ENCODE measurements around the gene LIPA. TPM values are rescaled to one million over a fixed set of nuclear protein-coding genes. Genes with fewer than 3 reads are reported as not detected.

LIPA gene
- polyA plus RNA-seq (2011; rRNA removed) (48.8 and 51.6 TPM in 2 replicates), polyA minus RNA-seq (2011; rRNA and poly(A)+ RNA removed) (17.6 and 26.0 TPM in 2 replicates)

DNA sequence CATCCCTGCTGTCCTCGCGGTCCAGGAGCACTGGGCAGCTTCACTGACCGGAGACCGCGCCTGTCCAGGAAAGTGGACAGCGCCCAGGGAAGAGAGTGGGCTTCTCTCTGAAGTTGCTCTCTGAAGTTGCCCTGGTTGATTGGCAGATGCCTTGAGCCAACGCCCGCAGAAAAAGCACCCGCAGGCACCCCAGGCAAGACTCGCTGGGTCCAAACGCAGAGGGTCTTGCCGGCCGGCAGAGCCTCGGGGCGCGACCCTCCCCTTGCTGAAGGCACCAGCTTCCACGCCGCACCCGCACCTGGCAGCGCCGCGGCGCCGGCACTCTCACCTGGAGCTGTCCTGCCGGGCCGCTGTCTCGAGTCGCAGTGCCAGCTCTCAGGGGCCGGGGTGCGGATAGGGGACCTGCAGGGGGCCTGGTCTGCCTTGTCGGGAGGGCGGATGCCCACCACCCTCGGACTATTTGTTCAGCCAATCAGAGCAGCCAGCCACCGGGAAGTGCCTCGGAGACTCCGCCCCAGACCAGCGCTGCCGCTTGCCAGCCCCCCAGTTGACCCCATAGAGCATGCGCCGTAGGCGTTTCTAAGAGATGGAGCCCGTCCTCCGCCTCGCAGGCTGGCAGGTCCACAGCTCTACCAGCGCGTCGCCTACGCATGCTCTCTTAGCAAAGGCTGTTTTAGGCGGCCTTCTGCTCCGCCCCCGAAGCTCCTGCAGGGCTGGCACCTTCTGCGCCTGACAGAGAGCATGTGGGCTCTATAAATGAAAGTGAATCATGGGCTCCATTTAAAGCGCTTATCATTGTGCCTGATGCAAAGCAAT, at the start of gene LIPA:
LIPA (minus strand) TSS at position 367 of the 816 bp plus-strand sequence. CDS start 4,127 bp downstream, outside the sequence.
- POLR2A ChIA-PET = interaction anchor here (0.9 to 1.6 kb wide), 3 partner anchors 32 to 392 kb away, joined by 3 to 6 read pairs (median 3); no protein-coding TSS in a partner anchor
- peak within 1 kb of the TSS; percentile 93 for H3K4me3 ChIP-seq (ENCODE audit: low read depth, low read length)
- no peaks in the 10 kb centered on the region for H3K27me3 ChIP-seq (ENCODE audit: control insufficient read depth, insufficient read depth, low read length)
- H3K27ac ChIP-seq (ENCODE audit: low read depth, low read length) = no peak within 1 kb of the TSS
- CTCF ChIA-PET = interaction anchor here (0.6 to 2.6 kb wide), 4 partner anchors 8 to 121 kb away, joined by 3 to 20 read pairs (median 3); no protein-coding TSS in a partner anchor
- peaks cover 8% of the 10 kb centered on the region for H3K9me3 ChIP-seq (ENCODE audit: control insufficient read depth, insufficient read depth, low read length)
- TF ChIP-seq, protein P1, sequence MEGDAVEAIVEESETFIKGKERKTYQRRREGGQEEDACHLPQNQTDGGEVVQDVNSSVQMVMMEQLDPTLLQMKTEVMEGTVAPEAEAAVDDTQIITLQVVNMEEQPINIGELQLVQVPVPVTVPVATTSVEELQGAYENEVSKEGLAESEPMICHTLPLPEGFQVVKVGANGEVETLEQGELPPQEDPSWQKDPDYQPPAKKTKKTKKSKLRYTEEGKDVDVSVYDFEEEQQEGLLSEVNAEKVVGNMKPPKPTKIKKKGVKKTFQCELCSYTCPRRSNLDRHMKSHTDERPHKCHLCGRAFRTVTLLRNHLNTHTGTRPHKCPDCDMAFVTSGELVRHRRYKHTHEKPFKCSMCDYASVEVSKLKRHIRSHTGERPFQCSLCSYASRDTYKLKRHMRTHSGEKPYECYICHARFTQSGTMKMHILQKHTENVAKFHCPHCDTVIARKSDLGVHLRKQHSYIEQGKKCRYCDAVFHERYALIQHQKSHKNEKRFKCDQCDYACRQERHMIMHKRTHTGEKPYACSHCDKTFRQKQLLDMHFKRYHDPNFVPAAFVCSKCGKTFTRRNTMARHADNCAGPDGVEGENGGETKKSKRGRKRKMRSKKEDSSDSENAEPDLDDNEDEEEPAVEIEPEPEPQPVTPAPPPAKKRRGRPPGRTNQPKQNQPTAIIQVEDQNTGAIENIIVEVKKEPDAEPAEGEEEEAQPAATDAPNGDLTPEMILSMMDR (IDR thresholded peaks at IDR 0.05; ENCODE audit: low read depth, low read length) = no peak
- DNase-seq (ENCODE audit: low read depth, low spot score) = peak; percentile 92

DNA sequence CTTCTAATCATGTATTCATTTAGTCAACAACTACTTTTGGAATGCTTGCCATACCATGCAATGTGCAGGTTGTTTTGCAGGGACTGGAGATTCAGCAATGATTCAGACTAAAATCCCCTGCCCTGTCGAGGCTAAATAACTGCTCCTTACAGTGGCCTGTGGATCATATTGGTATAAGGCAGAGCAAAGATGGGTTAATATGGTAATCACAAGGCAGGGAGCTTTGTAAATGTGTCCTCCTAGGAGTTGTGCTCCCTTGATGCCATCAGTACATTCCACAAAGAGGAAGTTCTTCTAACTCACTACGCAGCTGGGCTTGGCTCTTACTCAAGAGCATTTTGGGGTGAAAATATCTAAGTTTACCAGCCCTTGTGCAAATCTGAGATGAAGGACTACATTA, 49.7 kb upstream of the LIPA start:
- H3K9me3 ChIP-seq (ENCODE audit: control insufficient read depth, insufficient read depth, low read length) = no peaks in the 10 kb centered on the region
- DNase-seq (ENCODE audit: low read depth, low spot score) = no peak
- peak overlapping the region; percentile 90 for H3K27ac ChIP-seq (ENCODE audit: low read depth, low read length)
- no peaks in the 10 kb centered on the region for H3K27me3 ChIP-seq (ENCODE audit: control insufficient read depth, insufficient read depth, low read length)
- ChIA-PET POLR2A (interaction anchor here (1.8 kb wide), 1 partner anchor 27 kb away, joined by 5 read pairs; the partner anchor contains the start of gene IFIT3), CTCF (interaction anchor here (1.3 kb wide), 1 partner anchor 68 kb away, joined by 8 read pairs; no protein-coding TSS in a partner anchor)
- peak overlapping the region; percentile 61 for H3K4me3 ChIP-seq (ENCODE audit: low read depth, low read length)
- TF ChIP-seq, protein P1 (IDR thresholded peaks at IDR 0.05; ENCODE audit: low read depth, low read length) = no peak

DNA sequence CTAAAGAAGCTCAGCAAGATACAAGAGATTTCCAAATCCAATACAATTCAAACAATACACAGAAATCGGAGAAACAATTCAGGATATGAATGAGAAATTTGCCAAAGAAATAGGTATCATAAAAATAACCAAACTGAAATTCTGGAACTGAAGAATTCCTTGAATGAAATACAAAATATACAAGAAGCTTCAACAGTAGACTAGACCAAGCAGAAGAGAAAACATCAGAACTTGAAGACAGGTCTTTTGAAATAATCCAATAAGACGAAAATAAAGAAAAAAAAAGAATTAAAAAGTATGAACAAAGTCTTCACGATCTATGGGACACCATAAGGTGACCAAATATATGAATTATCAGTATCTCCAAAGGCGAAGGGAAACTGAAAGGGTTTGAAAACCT, 47.5 kb upstream of the LIPA start:
- POLR2A ChIA-PET = no interaction called here

DNA sequence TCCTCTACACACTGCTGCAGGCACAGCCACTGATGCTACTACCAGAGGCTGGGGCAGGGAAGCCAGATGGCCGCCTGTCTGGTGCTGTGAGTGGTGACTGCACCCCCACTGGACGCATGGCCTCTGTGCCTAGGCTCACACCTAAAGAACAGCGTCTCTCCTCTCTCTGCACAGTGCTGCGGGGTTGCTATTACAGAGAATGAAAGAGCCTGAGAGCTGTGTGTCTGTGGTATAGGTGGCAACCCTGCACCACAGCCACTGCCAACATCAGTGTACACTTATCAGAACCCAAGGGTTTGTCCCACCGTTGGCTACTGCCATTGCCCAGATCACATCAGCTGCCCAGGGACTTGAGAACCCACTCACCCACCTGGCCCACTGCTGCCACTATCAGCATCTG, 46.2 kb upstream of the LIPA start:
- DNase-seq (ENCODE audit: low read depth, low spot score) = no peak
- Histone ChIP-seq H3K27ac (ENCODE audit: low read depth, low read length) (no peak overlapping the region), H3K27me3 (ENCODE audit: control insufficient read depth, insufficient read depth, low read length) (no peaks in the 10 kb centered on the region), H3K9me3 (ENCODE audit: control insufficient read depth, insufficient read depth, low read length) (no peaks in the 10 kb centered on the region), H3K4me3 (ENCODE audit: low read depth, low read length) (no peak overlapping the region)
- TF ChIP-seq, protein P1 (IDR thresholded peaks at IDR 0.05; ENCODE audit: low read depth, low read length) = no peak
- ChIA-PET CTCF (no interaction called here), POLR2A (no interaction called here)

More for the DNA sequence above, 47.5 kb upstream of the LIPA start:
- no peaks in the 10 kb centered on the region for H3K9me3 ChIP-seq (ENCODE audit: control insufficient read depth, insufficient read depth, low read length)
- no peaks in the 10 kb centered on the region for H3K27me3 ChIP-seq (ENCODE audit: control insufficient read depth, insufficient read depth, low read length)
- TF ChIP-seq, protein P1 (IDR thresholded peaks at IDR 0.05; ENCODE audit: low read depth, low read length) = no peak
- no peak overlapping the region for H3K4me3 ChIP-seq (ENCODE audit: low read depth, low read length)
- CTCF ChIA-PET = no interaction called here
- DNase-seq (ENCODE audit: low read depth, low spot score) = no peak
- no peak overlapping the region for H3K27ac ChIP-seq (ENCODE audit: low read depth, low read length)

DNA sequence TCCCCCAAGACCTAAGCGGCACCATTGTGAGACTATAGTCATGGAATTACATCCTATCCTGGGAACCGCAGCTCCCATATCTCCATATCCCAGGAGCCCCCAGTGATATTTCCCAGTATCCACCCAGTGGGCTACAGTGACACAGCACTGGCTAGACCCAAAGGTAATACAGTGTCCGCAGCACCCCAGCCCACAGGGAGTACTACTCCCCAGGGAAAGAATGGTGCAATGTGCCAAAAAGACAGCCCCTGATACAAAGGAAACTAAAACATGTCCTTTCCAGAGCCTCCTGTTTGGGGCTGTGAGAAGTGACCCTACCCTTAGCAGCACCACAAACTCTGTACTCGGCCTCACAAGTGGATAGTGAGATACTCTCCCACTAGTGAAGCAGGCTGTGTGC, 45.8 kb upstream of the LIPA start:
- no peak for DNase-seq (ENCODE audit: low read depth, low spot score)
- TF ChIP-seq, protein P1 (IDR thresholded peaks at IDR 0.05; ENCODE audit: low read depth, low read length) = no peak
- no peak overlapping the region for H3K27ac ChIP-seq (ENCODE audit: low read depth, low read length)
- H3K27me3 ChIP-seq (ENCODE audit: control insufficient read depth, insufficient read depth, low read length) = no peaks in the 10 kb centered on the region
- ChIA-PET POLR2A (no interaction called here), CTCF (interaction anchor here (1.6 kb wide), 1 partner anchor 72 kb away, joined by 6 read pairs; no protein-coding TSS in a partner anchor)
- H3K9me3 ChIP-seq (ENCODE audit: control insufficient read depth, insufficient read depth, low read length) = no peaks in the 10 kb centered on the region
- no peak overlapping the region for H3K4me3 ChIP-seq (ENCODE audit: low read depth, low read length)
